GM10266 (cell line): ENCODE data around the gene IQCN.

Source experiments
- DNase-seq: peaks from one replicate; pipeline ENCODE4 v3.0.0; 2012; ENCODE audit errors: extremely low spot score
- TF ChIP-seq, protein P1 (sequence below): IDR thresholded peaks from 2 replicates; pipeline ENCODE4 v1.5.1; 2012; ENCODE audit warnings: mild to moderate bottlenecking, low read depth; ENCODE audit not compliant: control insufficient read depth, insufficient read depth; ENCODE audit errors: missing control alignments

The IQCN gene

GRCh38 chr19:18266771-18267686, 7.2 kb downstream of the IQCN start:
- DNase-seq = no peak
- TF ChIP-seq, protein P1, sequence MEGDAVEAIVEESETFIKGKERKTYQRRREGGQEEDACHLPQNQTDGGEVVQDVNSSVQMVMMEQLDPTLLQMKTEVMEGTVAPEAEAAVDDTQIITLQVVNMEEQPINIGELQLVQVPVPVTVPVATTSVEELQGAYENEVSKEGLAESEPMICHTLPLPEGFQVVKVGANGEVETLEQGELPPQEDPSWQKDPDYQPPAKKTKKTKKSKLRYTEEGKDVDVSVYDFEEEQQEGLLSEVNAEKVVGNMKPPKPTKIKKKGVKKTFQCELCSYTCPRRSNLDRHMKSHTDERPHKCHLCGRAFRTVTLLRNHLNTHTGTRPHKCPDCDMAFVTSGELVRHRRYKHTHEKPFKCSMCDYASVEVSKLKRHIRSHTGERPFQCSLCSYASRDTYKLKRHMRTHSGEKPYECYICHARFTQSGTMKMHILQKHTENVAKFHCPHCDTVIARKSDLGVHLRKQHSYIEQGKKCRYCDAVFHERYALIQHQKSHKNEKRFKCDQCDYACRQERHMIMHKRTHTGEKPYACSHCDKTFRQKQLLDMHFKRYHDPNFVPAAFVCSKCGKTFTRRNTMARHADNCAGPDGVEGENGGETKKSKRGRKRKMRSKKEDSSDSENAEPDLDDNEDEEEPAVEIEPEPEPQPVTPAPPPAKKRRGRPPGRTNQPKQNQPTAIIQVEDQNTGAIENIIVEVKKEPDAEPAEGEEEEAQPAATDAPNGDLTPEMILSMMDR = no peak

- TF ChIP-seq, protein P1 = no peak
- DNase-seq = no peak
These were observed 8.7 kb downstream of the IQCN start for GRCh38 chr19:18265582-18265981.

- TF ChIP-seq, protein P1 = no peak
- DNase-seq = no peak
These were observed 9.2 kb downstream of the IQCN start for GRCh38 chr19:18264971-18265540.

GRCh38 chr19:18264137-18264854, 10.0 kb downstream of the IQCN start:
- TF ChIP-seq, protein P1 = no peak

DNA sequence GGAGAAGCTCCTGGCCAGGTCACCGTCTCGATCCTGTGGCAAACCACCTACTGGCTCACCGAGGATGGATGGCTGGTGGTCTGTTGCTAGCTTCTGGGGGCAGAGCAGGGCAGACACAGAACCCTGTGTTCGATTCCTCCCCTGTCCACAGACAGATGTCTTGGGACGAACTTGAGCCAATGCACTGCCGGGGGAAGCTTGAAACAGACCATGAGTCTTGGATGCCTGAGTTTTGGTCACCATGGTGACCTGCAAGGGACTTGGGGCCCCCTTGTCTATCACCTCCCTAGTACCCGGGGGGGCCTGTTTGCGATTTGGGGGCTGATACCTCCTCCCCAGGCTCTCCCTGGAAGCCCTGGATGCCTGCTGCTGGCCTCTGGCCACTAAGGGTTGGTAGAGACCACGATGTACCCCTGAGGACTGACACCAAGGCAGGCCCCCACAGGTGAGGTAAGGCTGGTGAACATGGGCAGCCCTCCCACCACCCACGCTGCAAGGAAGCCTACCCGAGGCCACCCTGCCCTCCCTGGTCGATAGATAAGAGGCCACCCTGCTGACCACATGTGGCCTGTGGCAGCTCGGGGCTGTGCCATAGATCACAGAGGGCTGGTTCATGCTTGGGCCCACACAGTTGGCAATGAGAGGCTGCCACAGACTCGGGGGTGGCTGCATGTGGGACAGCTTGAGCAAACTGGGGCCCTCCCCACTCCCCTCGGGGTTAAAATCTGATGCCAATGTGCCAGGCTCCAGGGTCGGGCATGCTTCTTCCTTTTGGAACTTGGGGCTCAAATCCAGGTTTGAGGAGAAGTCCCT, 10.7 kb downstream of the IQCN start:
- TF ChIP-seq, protein P1 = no peak

More at GRCh38 chr19:18264137-18264854, 10.0 kb downstream of the IQCN start:
- DNase-seq = no peak

GRCh38 chr19:18262917-18263316, 11.3 kb downstream of the IQCN start:
- no peak for DNase-seq
- TF ChIP-seq, protein P1 = no peak

More for the DNA sequence above, 10.7 kb downstream of the IQCN start:
- DNase-seq = no peak
